Measurements from ENCODE around the gene CACNG5.

The CACNG5 gene

GRCh38 chr17:66826856-66827255, 8.1 kb upstream of the CACNG5 start:
- no peak for FAIRE-seq

GRCh38 chr17:66829386-66829864, 5.5 kb upstream of the CACNG5 start:
- FAIRE-seq: no peak

DNA sequence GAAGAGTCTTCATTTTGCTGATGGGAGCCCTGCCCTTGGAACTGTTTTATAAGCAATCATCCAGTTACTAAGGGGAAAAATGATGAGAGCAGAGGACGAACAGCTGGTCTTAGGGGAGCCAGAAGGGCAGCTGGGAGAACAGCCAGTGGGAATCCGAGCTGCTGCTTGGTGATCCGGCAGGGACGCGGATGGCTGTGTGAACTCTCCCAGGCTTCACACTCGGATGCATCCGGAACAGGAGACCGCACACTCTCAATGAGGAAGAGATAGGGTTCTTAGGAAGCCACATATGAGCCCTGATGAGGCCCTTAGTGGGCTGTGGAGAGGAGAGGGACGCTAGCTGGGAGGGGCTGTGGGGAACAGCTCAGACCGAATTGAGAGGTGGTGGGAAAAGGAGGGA, 5.0 kb upstream of the CACNG5 start:
- no peak for FAIRE-seq

DNA sequence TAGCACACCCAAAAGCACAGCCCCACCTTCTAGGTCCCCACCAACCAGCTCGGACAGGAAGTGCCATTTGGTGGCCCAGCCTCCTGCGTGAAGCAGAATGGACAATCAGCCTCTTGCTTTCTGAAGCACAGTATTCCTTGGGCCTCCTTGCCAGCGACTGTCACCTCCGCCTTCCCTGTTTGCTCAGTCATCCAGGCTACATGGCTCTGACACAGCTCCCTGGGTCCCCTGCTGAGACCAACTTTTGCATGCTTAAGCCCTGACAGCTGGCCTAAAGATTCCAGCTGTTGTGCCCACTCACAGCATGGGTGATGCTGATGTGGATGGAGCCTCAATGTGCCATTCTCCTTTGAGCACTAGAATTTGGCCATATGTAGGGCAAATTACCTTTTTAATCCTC, 4.5 kb upstream of the CACNG5 start:
- FAIRE-seq: no peak

DNA sequence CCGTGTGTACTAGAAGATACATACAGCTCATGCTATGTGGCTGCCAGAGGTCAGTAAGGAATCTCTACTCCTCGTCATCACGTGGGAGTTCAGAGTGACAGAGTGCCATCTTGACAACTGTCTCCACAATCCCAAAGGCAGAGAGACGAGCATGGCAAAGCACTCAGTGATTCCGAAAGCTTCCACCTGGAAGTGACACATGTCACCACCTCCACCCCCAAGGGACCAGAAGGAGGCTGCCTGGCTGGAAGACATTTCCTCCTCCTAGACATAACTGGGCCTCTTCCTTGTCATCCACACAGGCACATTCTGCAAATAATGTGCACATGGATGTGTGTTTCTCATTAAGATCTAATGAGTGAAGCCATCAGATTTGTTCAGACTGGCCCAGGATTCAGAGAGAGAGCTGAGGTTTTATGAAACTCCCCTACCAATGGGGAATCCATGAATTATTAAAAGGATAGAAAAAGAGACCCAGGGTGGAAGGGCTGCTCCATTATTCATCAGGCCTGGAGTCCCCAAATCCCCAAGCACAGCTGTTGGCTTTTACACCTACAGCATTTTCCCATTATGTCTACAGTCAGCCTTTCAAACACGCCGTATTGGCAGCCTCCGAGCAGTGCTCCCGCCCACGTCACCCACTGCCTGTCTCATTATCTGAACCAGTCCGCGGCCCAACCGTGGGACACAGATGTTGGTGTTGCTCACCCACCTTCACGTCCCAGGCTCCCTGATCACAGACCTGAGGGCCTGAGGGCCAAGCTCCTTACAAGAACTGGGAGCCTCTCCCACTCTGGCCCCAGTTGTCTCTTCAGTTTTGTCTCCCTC, 3.3 kb upstream of the CACNG5 start:
- no peak for FAIRE-seq

- FAIRE-seq: no peak
Measured at GRCh38 chr17:66833201-66833600, 1.7 kb upstream of the CACNG5 start.

DNA sequence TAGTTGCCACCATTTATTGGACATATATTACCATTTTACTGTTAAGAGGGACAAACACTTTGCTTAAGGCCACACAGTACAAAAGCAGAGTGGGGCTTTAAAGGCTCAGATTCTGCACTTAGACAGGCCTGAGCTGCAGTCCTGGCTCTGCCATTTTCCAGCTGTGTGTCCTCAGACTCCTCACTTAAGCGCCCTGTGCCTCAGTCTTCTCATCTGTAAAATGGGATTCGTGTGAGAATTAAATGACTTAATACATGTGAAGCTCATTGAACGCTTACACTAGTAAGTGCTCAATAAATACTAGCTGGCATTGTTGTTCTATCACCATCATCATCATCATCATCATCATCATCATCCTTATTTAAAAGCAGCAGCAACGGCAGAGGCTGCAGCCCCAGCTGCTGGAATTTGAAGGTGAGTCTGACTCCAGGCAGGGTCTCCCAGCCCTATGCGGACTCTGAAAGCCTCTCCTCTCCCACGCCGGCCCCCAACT, 445 bp upstream of the CACNG5 start:
- FAIRE-seq: no peak

DNA sequence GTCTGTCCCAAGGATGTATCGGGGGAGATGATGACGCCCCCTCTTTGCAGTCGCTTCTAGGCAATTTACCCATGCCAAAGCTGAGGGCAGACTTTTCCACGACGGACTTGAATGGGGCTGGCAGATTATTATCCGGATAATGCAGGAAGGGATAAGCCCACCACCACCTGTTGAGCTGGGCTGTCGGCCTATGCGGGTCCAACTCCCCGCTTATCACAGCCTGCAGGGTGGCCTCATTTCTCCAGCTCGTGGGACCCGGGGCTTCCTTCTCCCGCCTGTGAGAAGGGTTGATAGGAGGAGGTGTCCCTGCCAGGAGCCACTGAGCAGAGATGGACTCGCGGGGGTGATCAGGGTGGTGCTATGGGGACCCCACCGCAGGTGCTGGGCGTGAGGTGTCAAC, 559 bp downstream of the CACNG5 start:
- FAIRE-seq: no peak

GRCh38 chr17:66836063-66837005, 1.4 kb downstream of the CACNG5 start:
- FAIRE-seq: no peak

GRCh38 chr17:66837226-66837625, 2.3 kb downstream of the CACNG5 start:
- no peak for FAIRE-seq

- FAIRE-seq: no peak
Measured at GRCh38 chr17:66837885-66838665, 3.2 kb downstream of the CACNG5 start.

DNA sequence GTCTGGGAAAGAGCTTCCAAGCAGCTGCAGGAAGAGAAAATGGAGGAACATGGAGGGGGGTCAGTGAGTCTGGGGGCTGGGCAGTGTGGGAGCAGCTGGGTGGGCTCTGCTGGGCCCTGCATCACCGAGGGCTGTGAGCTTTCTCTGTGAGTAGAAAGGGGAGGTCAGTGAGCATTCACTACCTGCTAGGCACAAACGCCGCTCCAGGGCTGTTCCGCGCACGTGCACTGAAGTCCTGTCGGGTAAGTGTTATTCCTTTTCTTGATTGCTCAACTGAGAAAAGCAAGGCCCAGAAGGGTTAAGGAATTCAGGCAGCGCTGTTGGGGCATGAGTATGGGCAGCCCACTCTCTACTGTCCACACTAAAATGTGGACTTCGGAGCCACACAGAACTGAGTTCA, 4.7 kb downstream of the CACNG5 start:
- no peak for FAIRE-seq

DNA sequence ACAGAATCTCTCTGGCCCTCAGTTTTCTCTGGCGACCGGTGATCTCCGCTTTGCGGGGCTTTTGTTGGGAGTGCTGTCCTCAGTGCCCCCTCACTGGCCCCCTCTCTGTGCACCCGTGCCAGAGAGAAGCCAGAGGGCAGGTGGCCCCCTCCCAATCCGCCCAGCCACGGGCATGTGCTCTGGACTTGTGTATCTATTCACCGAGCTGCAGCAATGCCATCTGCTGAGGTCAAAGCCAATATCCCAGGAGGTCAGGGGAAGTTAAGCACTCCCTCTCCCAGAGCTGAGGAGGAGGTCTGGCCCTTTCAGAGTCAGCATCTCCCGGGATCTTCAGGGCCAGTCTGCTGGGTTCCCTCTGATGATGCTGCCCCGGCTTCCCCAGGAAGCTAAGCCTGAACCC, 5.1 kb downstream of the CACNG5 start:
- no peak for FAIRE-seq

DNA sequence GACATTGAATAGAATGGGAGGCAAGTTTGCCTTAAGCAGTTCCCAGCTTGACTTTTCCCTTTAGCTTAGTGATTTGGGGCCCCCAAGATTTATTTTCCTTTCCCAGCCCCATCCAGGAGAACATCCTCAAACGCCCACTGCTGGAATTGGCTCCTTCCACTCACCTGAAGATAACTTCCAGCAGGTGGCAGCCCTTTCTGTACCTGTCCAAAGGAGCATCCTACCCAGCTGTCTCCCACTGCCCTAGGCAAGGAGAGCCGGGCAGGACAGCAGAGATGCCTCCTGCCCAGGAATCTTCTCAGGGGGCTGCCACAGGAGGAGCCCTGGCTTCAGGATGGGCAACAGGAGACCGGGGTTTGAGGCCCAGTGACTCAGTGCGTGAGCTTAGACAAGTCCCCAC, 6.4 kb downstream of the CACNG5 start:
- no peak for FAIRE-seq

GRCh38 chr17:66841744-66842143, 6.8 kb downstream of the CACNG5 start:
- no peak for FAIRE-seq

DNA sequence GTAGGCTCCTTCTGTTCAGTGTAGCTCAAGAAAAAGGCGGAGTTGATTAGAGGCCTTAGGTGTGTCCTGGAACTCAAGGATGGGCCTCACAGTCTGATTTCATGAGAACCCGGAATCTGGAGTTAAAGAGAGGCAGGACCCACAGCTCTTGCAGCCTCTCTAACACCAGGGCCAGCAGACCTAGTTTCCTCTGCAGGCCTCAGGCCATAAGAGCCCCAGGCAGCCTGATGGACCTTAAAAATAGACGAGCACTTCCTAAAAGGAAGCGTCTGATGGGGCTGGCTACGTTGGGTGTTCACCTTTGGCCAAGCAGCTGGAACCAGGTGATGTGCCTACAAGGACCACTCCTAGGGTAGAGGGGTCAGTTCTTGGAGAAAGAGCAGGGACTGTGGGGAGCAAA, 7.6 kb downstream of the CACNG5 start:
- FAIRE-seq: no peak

GRCh38 chr17:66842959-66843358, 8.0 kb downstream of the CACNG5 start:
- FAIRE-seq: no peak

DNA sequence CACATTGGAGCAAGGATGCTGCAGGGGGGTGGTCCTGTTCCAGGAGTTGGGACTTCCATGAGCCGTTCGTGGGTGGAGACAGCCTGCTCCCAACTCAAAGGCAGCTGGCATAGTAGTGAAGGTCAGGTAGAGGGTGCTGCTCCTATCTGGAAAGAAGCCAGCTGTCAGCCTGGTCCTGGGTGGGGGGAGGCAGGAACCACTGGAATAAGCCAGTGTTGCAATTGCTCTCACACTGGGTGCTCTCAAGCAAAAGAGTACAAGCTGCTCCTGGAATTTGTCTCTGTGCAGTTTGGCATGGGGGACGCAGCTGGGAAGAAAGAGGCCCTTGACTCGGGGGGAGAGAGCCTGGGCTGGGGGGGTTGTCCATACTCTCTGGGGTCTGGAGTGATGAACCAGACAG, 8.7 kb downstream of the CACNG5 start:
- no peak for FAIRE-seq

DNA sequence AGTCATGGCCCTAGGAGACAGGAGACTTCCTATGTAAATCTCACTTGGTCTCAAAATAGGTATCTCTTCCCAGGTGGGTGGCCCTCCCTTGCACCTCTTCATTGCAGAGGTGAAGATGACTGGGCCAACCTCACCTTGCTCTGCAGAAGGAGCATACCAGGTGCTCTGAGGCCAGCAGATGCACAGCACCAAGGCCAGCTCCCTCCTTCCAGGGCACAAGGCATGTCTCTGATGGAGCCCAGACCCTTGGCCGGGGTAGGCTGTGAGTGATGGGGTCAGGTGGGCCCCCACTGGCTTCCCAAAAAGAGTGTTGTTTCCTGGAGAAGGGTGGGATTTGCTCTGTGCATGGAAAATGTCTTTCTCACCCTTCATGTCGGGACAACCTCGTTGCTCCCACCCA, 12.8 kb downstream of the CACNG5 start:
- FAIRE-seq: no peak

GRCh38 chr17:66848496-66848895, 13.6 kb downstream of the CACNG5 start:
- no peak for FAIRE-seq

GRCh38 chr17:66849032-66849655, 14.2 kb downstream of the CACNG5 start:
- no peak for FAIRE-seq

- FAIRE-seq: no peak
Measured at GRCh38 chr17:66849851-66850580, 15.1 kb downstream of the CACNG5 start.
